Loucy (cell line): Measurements from ENCODE around the gene ALKBH5.

ENCODE experiments used
- EZH2phosphoT487 ChIP-seq: fragments of 200-600 bp; IDR thresholded peaks from 2 replicates; pipeline ENCODE4 v1.6.1; 2018; ENCODE audit warnings: antibody characterized with exemption, mild to moderate bottlenecking, moderate library complexity, borderline replicate concordance
- TF ChIP-seq, protein P1 (sequence below): fragments of 200-600 bp; sonication (generic); conservative IDR thresholded peaks from 2 replicates; pipeline ENCODE4 v1.5.1; 2014; ENCODE audit warnings: mild to moderate bottlenecking, antibody characterized with exemption, low read length

DNA sequence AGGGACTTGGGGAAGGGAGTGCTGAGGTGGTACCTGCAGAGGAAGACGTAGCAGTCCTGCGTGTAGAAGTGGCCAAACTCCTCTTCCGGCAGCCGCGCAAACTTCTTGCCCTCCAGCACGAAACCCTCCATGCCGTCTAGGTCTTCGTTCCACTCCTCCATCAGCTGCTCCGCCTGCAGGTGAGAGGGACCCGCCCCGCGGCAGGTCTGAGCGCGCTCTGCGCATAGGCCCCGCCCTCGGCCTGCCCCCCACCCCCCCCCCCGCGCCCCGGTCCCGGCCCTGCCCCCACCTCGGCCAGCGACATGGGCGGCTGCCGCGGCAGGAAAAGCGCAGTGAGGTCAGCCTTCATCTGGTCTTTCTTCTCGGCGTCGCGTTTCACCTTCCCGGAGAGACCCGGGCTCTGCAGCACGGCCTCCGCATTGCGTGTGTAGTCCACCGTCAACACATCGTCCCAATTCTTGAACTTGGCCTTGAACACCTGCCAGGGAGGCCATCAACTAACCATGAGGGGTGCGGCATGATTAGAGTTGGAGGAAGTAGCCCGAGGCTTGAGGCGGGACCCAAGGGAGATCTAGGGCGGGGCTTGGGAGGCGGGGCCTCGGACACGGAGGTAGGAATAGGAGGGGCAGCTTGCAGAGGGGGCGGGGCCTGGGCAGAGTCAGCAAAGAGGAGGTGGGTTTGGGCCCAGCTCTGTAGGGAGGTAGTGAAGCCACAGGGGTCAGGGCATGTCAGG, 63.4 kb downstream of the ALKBH5 start:
- TF ChIP-seq, protein P1, sequence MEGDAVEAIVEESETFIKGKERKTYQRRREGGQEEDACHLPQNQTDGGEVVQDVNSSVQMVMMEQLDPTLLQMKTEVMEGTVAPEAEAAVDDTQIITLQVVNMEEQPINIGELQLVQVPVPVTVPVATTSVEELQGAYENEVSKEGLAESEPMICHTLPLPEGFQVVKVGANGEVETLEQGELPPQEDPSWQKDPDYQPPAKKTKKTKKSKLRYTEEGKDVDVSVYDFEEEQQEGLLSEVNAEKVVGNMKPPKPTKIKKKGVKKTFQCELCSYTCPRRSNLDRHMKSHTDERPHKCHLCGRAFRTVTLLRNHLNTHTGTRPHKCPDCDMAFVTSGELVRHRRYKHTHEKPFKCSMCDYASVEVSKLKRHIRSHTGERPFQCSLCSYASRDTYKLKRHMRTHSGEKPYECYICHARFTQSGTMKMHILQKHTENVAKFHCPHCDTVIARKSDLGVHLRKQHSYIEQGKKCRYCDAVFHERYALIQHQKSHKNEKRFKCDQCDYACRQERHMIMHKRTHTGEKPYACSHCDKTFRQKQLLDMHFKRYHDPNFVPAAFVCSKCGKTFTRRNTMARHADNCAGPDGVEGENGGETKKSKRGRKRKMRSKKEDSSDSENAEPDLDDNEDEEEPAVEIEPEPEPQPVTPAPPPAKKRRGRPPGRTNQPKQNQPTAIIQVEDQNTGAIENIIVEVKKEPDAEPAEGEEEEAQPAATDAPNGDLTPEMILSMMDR: no peak
- no peak for TF ChIP-seq EZH2phosphoT487
